Ishikawa (cell line): ENCODE results near the gene RAB34.

Experiments used
- CEBPB ChIP-seq: IDR thresholded peaks from 2 replicates; pipeline ENCODE4 v1.6.1; 2012
- CREB1 ChIP-seq: IDR thresholded peaks from 2 replicates; pipeline ENCODE4 v1.6.1; 2012; ENCODE audit warnings: low read depth
- EGR1 ChIP-seq: IDR thresholded peaks from 2 replicates; pipeline ENCODE4 v1.6.1; 2012
- EP300 ChIP-seq: IDR thresholded peaks from 2 replicates; pipeline ENCODE4 v1.6.1; 2012; ENCODE audit warnings: borderline replicate concordance
- NFIC ChIP-seq: IDR thresholded peaks from 2 replicates; pipeline ENCODE4 v1.6.1; 2012
- RAD21 ChIP-seq: IDR thresholded peaks from 2 replicates; pipeline ENCODE4 v1.6.1; 2012; ENCODE audit warnings: low read depth
- REST ChIP-seq: IDR thresholded peaks from 2 replicates; pipeline ENCODE4 v1.6.1; 2012; ENCODE audit warnings: low read depth, mild to moderate bottlenecking
- TAF1 ChIP-seq: IDR thresholded peaks from 2 replicates; pipeline ENCODE4 v1.6.1; 2012; ENCODE audit warnings: low read depth, mild to moderate bottlenecking
- TCF12 ChIP-seq: IDR thresholded peaks from 2 replicates; pipeline ENCODE4 v1.6.1; 2012; ENCODE audit warnings: low read depth
- TEAD4 ChIP-seq: IDR thresholded peaks from 2 replicates; pipeline ENCODE4 v1.6.1; 2012
- YY1 ChIP-seq: IDR thresholded peaks from 2 replicates; pipeline ENCODE4 v1.6.1; 2012; ENCODE audit warnings: low read depth
- TF ChIP-seq, protein P1 (sequence below): IDR thresholded peaks from 2 replicates; pipeline ENCODE4 v1.6.1; 2012

GRCh38 chr17:28667870-28668269 is 49.8 kb downstream of the RAB34 start:
- TF ChIP-seq TAF1 (no peak), NFIC (no peak), TEAD4 (no peak), EP300 (no peak), REST (no peak), CEBPB (no peak), RAD21 (no peak), YY1 (no peak), CREB1 (no peak), EGR1 (no peak), TCF12 (no peak)
- TF ChIP-seq, protein P1, sequence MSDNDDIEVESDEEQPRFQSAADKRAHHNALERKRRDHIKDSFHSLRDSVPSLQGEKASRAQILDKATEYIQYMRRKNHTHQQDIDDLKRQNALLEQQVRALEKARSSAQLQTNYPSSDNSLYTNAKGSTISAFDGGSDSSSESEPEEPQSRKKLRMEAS, result no peak
